Neutrophil (primary cell): ENCODE results near the gene UXS1.

Source experiments
- H3K27ac ChIP-seq: fragments of 200-600 bp; sonication (generic); 2 replicates; pipeline ENCODE4 v1.5.1; 2016; ENCODE audit warnings: mild to moderate bottlenecking, moderate library complexity
- H3K27me3 ChIP-seq: fragments of 200-600 bp; sonication (generic); 2 replicates; pipeline ENCODE4 v1.6.0; 2016; ENCODE audit warnings: mild to moderate bottlenecking
- H3K36me3 ChIP-seq: fragments of 200-600 bp; sonication (generic); 2 replicates; pipeline ENCODE4 v1.5.1; 2017
- H3K4me1 ChIP-seq, 2 experiments: fragments of 200-600 bp in 1 of 2; sonication (generic) in 1 of 2; 1 replicate in 1 of 2; 2 replicates in 1 of 2; pipeline versions ENCODE4 v1.5.1 to v1.6.1; 2013 to 2016; ENCODE audit warnings: low read depth in 1 of 2, low read length in 1 of 2, mild to moderate bottlenecking in 1 of 2, moderate library complexity in 1 of 2; ENCODE audit not compliant: control insufficient read depth in 1 of 2, insufficient read depth in 1 of 2
- H3K4me3 ChIP-seq, 2 experiments: fragments of 200-600 bp in 1 of 2; sonication (generic) in 1 of 2; 1 replicate in 1 of 2; 2 replicates in 1 of 2; pipeline ENCODE4 v1.5.1; 2013 to 2016; ENCODE audit warnings: low read depth in 1 of 2, low read length in 1 of 2, mild to moderate bottlenecking in 1 of 2, moderate library complexity in 1 of 2
- H3K9me3 ChIP-seq: fragments of 200-600 bp; sonication (generic); 2 replicates; pipeline ENCODE4 v1.5.1; 2016
- TF ChIP-seq, protein P1 (sequence below): fragments of 200-600 bp; sonication (generic); IDR thresholded peaks from 2 replicates; pipeline ENCODE4 v1.5.1; 2016; ENCODE audit warnings: antibody characterized with exemption

Gene UXS1

DNA sequence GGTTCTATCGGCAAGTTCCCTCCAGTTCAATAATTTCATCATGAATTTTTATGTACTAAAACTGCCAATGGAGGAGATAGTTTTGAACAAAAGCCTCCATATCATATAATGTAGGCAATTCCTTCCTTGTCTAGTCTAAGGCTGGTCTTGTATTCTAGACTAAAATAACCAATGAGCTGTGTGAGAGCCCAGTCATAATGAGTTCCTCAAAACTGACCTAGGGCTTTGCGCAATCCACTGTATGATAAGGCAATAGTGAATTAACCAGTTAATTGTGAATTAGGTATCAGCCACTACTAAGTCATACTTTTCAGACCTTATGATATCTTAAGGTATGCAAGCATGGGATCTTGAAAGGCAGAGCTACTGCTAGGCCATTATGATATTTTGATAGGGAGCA lies 7.6 kb upstream of the UXS1 start:
- TF ChIP-seq, protein P1, sequence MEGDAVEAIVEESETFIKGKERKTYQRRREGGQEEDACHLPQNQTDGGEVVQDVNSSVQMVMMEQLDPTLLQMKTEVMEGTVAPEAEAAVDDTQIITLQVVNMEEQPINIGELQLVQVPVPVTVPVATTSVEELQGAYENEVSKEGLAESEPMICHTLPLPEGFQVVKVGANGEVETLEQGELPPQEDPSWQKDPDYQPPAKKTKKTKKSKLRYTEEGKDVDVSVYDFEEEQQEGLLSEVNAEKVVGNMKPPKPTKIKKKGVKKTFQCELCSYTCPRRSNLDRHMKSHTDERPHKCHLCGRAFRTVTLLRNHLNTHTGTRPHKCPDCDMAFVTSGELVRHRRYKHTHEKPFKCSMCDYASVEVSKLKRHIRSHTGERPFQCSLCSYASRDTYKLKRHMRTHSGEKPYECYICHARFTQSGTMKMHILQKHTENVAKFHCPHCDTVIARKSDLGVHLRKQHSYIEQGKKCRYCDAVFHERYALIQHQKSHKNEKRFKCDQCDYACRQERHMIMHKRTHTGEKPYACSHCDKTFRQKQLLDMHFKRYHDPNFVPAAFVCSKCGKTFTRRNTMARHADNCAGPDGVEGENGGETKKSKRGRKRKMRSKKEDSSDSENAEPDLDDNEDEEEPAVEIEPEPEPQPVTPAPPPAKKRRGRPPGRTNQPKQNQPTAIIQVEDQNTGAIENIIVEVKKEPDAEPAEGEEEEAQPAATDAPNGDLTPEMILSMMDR: no peak
- no peaks in the 10 kb centered on the region for H3K9me3 ChIP-seq
- no peaks in the 10 kb centered on the region for H3K36me3 ChIP-seq
- peaks cover 7 to 10% of the 10 kb centered on the region in 2 experiments for H3K4me1 ChIP-seq
- no peak overlapping the region for H3K4me3 ChIP-seq
- no peaks in the 10 kb centered on the region for H3K27me3 ChIP-seq
- no peak overlapping the region for H3K27ac ChIP-seq

DNA sequence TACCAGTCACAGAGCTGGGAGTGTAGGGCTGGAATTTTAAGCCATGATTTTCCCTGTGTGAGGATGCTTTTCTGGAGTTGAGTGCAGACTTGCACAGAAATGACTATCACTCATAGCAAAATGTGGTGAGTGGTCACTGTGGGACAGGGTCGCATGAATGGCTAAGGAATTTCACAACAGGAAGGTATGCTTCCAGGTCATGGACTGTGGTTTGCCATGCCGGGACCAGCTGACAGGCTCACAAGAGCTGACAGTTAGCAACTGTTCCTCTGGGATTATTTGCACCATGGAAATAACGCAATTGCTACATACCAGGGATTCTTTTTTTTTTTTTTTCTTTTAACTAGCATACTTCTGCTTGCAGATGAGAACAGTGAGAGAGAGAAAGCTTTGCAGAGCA lies 3.8 kb upstream of the UXS1 start:
- Histone ChIP-seq H3K9me3 (no peaks in the 10 kb centered on the region), H3K27me3 (no peaks in the 10 kb centered on the region), H3K27ac (no peak overlapping the region), H3K4me3 (no peak overlapping the region), H3K4me1 (peaks cover 20 to 26% of the 10 kb centered on the region in 2 experiments), H3K36me3 (no peaks in the 10 kb centered on the region)
- TF ChIP-seq, protein P1: no peak

DNA sequence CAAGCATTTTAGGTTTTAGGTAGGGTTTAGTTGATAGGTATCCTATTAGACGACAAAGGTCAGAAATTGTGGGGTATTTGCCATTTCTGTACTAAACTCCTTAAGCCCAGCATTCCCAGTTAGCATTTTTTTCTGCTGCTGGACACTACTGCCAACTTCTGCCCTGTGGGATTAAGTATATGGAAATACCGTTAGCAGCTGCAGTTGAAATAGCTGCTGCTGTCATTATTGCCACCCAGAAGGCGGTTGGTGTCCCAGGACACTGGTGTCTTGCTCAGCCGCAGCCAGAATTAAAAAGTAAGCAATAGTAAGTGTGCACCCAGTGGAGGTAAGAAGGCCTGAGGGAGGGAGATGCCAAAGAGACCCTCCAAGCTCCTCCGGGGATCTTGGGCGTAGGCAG lies 1.9 kb upstream of the UXS1 start:
- TF ChIP-seq, protein P1: no peak
- Histone ChIP-seq H3K9me3 (no peaks in the 10 kb centered on the region), H3K4me3 (no peak overlapping the region), H3K27me3 (no peaks in the 10 kb centered on the region), H3K4me1 (peaks cover 32 to 35% of the 10 kb centered on the region in 2 experiments), H3K27ac (no peak overlapping the region), H3K36me3 (no peaks in the 10 kb centered on the region)

DNA sequence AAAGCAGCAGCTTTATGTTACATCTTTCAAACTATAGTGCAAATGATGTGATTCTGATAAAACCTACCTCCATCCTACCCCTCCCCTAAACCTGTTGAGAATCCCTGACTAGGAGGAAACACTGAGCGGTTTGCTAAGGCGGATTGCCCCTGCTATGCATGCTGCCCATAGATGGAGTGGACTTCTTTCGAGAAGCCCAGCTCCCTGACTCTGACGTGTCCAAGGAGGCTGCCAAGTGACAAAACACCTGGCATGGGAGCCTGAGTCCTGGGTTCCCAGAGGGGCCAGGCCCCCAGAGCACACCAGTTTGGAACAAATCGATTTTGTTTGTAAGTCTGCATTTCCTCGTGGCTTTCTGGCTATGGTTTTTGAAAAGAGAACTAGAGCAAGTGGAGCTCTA lies 1.4 kb upstream of the UXS1 start:
- no peak overlapping the region for H3K27ac ChIP-seq
- H3K36me3 ChIP-seq: no peaks in the 10 kb centered on the region
- TF ChIP-seq, protein P1: no peak
- H3K27me3 ChIP-seq: no peaks in the 10 kb centered on the region
- H3K4me1 ChIP-seq: peaks cover 36 to 38% of the 10 kb centered on the region in 2 experiments
- no peaks in the 10 kb centered on the region for H3K9me3 ChIP-seq
- no peak overlapping the region for H3K4me3 ChIP-seq

DNA sequence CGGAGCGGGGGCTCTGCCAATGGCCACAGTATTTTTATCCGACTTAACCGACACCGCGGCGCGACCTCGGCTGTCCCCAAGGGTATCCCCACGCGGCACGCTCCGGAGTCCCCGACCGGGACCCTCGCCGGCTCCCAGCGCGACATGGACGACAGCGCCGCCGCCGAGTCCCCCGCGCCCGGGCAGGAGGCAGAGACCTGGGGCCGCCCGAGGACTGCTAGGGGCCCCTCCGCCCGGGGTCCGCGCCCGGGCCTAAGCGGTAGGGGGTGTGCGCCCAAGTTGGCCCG lies 468 bp downstream of the UXS1 start:
- Histone ChIP-seq H3K36me3 (no peaks in the 10 kb centered on the region), H3K27me3 (no peaks in the 10 kb centered on the region), H3K9me3 (no peaks in the 10 kb centered on the region), H3K4me1 (peaks cover 54 to 56% of the 10 kb centered on the region in 2 experiments), H3K4me3 (peak overlapping the region; percentile 71 to 95), H3K27ac (peak overlapping the region; percentile 80)
- TF ChIP-seq, protein P1: no peak
